Measurements from ENCODE around the gene BICD2. TPM values are rescaled to one million over a fixed set of nuclear protein-coding genes. Genes with fewer than 3 reads are reported as not detected.

Gene BICD2
- total and polyA plus RNA-seq, 2 donors (not counting 1 experiment from before 2014, with no cell fraction given): 9.1 to 35.8 TPM

DNA sequence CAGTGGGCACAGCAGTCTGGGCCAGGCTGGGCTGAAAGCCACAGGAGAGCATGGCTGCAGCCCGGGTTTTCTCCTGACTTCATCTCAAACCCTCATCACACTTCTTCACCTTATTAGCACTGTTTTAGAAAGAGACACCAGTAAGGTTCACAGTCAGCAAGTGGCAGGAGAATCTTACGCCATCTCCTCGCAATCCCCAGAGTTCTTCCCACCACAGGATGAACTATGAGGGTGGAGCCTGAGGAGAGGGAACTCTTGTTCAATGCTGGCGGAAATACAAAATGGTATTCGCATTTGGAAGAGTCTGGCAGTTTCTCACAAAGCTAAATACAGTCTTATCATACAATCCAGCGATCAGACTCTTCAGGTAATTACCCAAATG lies 14.7 kb downstream of the BICD2 start:
- H2AFZ ChIP-seq (ENCODE audit: low read length): no peak overlapping the region
- DNase-seq (ENCODE audit: low read depth in 2 of 2): peak; percentile 26 to 54
- H3K27me3 ChIP-seq (ENCODE audit: control insufficient read depth, insufficient read depth, low read length): no peaks in the 10 kb centered on the region
- H3K9ac ChIP-seq (ENCODE audit: insufficient read depth, low read length): peak overlapping the region; percentile 27
- H4K20me1 ChIP-seq (ENCODE audit: control insufficient read depth, extremely low read depth, insufficient read depth, low read length): no peaks in the 10 kb centered on the region
- H3K4me2 ChIP-seq (ENCODE audit: extremely low read depth, insufficient read depth, low read length): no peak overlapping the region
- H3K79me2 ChIP-seq (ENCODE audit: control insufficient read depth, insufficient read depth, low read length): peaks cover 66% of the 10 kb centered on the region
- H3K4me3 ChIP-seq (replicated peaks in 1 of 4; ENCODE audit: control extremely low read depth in 1 of 4, insufficient read depth in 1 of 4, low read depth in 3 of 4, low read length in 4 of 4): no peak overlapping the region
- H3K27ac ChIP-seq (ENCODE audit: insufficient read depth, low read length): no peak overlapping the region
- TF ChIP-seq EZH2 (IDR thresholded peaks at IDR 0.05; ENCODE audit: low read length, missing control alignments): no peak
- TF ChIP-seq, protein P1, sequence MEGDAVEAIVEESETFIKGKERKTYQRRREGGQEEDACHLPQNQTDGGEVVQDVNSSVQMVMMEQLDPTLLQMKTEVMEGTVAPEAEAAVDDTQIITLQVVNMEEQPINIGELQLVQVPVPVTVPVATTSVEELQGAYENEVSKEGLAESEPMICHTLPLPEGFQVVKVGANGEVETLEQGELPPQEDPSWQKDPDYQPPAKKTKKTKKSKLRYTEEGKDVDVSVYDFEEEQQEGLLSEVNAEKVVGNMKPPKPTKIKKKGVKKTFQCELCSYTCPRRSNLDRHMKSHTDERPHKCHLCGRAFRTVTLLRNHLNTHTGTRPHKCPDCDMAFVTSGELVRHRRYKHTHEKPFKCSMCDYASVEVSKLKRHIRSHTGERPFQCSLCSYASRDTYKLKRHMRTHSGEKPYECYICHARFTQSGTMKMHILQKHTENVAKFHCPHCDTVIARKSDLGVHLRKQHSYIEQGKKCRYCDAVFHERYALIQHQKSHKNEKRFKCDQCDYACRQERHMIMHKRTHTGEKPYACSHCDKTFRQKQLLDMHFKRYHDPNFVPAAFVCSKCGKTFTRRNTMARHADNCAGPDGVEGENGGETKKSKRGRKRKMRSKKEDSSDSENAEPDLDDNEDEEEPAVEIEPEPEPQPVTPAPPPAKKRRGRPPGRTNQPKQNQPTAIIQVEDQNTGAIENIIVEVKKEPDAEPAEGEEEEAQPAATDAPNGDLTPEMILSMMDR (conservative IDR thresholded peaks at IDR 0.05 in 1 of 2, IDR thresholded peaks at IDR 0.05 in 1 of 2; ENCODE audit: low read depth in 1 of 2, low read length in 2 of 2): no peak
- H3K9me3 ChIP-seq (ENCODE audit: control insufficient read depth, insufficient read depth, low read depth, low read length): no peaks in the 10 kb centered on the region
- H3K36me3 ChIP-seq (ENCODE audit: control insufficient read depth, insufficient read depth, low read length): no peaks in the 10 kb centered on the region
- peaks cover 35% of the 10 kb centered on the region for H3K4me1 ChIP-seq (ENCODE audit: control insufficient read depth, extremely low read depth, insufficient read depth, low read length)

DNA sequence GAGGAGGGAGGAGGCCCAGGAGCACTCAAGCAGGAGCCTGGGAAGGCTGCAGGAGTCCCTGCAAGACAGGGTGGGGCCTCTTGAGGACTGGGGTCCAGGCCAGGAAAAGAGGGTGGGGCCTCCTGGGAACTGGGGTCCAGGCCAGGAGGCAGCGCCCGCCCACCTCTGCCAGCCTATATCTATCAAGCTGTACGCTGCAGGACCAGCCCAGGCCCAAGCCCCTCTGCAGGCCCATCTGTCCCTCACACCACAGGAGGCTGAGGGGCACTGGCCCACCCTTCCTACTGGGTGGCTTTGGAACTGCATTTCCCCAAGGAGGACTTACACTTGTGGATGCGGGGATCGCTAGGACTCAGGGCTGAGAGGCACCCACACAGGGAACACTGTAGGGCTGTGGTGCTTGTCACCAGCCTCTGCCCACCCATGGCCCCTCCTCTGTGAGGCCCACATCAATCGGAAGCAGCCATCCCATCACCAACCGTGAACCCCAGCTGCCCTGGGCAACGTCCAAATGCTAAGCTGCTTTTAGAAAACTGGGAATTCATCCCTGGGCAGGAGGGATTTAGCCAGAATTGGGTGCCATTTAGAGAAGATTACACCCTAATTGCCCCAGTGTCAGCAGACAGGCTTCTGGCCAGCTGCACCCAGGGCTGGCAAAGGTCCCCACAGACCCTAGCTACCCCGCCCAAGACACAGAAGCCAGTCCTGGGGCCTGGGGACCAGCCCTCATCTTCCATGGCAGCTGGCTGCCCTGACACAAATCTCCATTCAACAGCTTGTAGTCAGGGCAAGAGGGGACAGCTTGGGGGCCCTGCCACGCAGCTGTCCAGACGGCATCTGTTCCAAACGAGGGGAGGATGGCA lies 15.3 kb downstream of the BICD2 start:
- Histone ChIP-seq H4K20me1 (ENCODE audit: control insufficient read depth, extremely low read depth, insufficient read depth, low read length) (no peaks in the 10 kb centered on the region), H3K4me1 (ENCODE audit: control insufficient read depth, extremely low read depth, insufficient read depth, low read length) (peaks cover 35% of the 10 kb centered on the region), H3K4me3 (replicated peaks in 1 of 4; ENCODE audit: control extremely low read depth in 1 of 4, insufficient read depth in 1 of 4, low read depth in 3 of 4, low read length in 4 of 4) (no peak overlapping the region), H2AFZ (ENCODE audit: low read length) (no peak overlapping the region), H3K9me3 (ENCODE audit: control insufficient read depth, insufficient read depth, low read depth, low read length) (no peaks in the 10 kb centered on the region), H3K4me2 (ENCODE audit: extremely low read depth, insufficient read depth, low read length) (peak overlapping the region; percentile 18), H3K79me2 (ENCODE audit: control insufficient read depth, insufficient read depth, low read length) (peaks cover 70% of the 10 kb centered on the region), H3K36me3 (ENCODE audit: control insufficient read depth, insufficient read depth, low read length) (no peaks in the 10 kb centered on the region), H3K27ac (ENCODE audit: insufficient read depth, low read length) (peak overlapping the region; percentile 37), H3K27me3 (ENCODE audit: control insufficient read depth, insufficient read depth, low read length) (no peaks in the 10 kb centered on the region), H3K9ac (ENCODE audit: insufficient read depth, low read length) (peak overlapping the region; percentile 27)
- DNase-seq (ENCODE audit: low read depth in 2 of 2): peak in 1 of 2 donors; percentile 35
- TF ChIP-seq EZH2 (IDR thresholded peaks at IDR 0.05; ENCODE audit: low read length, missing control alignments): no peak
- TF ChIP-seq, protein P1 (conservative IDR thresholded peaks at IDR 0.05 in 1 of 2, IDR thresholded peaks at IDR 0.05 in 1 of 2; ENCODE audit: low read depth in 1 of 2, low read length in 2 of 2): no peak

DNA sequence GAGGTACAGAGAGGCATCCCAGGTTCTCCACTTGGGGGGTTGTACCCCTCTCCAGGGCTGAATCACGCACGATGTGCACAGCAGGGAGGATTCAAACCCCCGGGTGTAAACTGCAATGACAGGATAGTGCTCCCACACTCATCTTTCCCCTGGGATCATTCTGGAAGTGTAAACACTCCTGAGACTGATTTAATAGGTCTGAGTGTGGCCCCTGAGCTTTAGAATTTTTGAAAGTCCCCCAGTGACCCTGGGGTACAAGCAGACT lies 16.5 kb downstream of the BICD2 start:
- TF ChIP-seq, protein P1 (conservative IDR thresholded peaks at IDR 0.05 in 1 of 2, IDR thresholded peaks at IDR 0.05 in 1 of 2; ENCODE audit: low read depth in 1 of 2, low read length in 2 of 2): no peak
- no peak for TF ChIP-seq EZH2 (IDR thresholded peaks at IDR 0.05; ENCODE audit: low read length, missing control alignments)

More for the DNA sequence above, 16.5 kb downstream of the BICD2 start:
- no peaks in the 10 kb centered on the region for H3K36me3 ChIP-seq (ENCODE audit: control insufficient read depth, insufficient read depth, low read length)
- peaks cover 35% of the 10 kb centered on the region for H3K4me1 ChIP-seq (ENCODE audit: control insufficient read depth, extremely low read depth, insufficient read depth, low read length)
- no peak overlapping the region for H2AFZ ChIP-seq (ENCODE audit: low read length)
- no peaks in the 10 kb centered on the region for H3K9me3 ChIP-seq (ENCODE audit: control insufficient read depth, insufficient read depth, low read depth, low read length)
- H3K4me3 ChIP-seq (replicated peaks in 1 of 4; ENCODE audit: control extremely low read depth in 1 of 4, insufficient read depth in 1 of 4, low read depth in 3 of 4, low read length in 4 of 4): no peak overlapping the region
- no peaks in the 10 kb centered on the region for H3K27me3 ChIP-seq (ENCODE audit: control insufficient read depth, insufficient read depth, low read length)
- H3K4me2 ChIP-seq (ENCODE audit: extremely low read depth, insufficient read depth, low read length): no peak overlapping the region
- no peak overlapping the region for H3K9ac ChIP-seq (ENCODE audit: insufficient read depth, low read length)
- no peaks in the 10 kb centered on the region for H4K20me1 ChIP-seq (ENCODE audit: control insufficient read depth, extremely low read depth, insufficient read depth, low read length)
- H3K79me2 ChIP-seq (ENCODE audit: control insufficient read depth, insufficient read depth, low read length): peaks cover 78% of the 10 kb centered on the region
- no peak overlapping the region for H3K27ac ChIP-seq (ENCODE audit: insufficient read depth, low read length)
- no peak for DNase-seq (ENCODE audit: low read depth in 2 of 2)
